ENCODE results near the gene PRKCE. TPM values are rescaled to one million over a fixed set of nuclear protein-coding genes. Genes with fewer than 3 reads are reported as not detected.

Gene PRKCE
- total and polyA plus RNA-seq, 7 donors: 3.0 to 22.8 (median 16.1) TPM

- Histone ChIP-seq H3K36me3 (ENCODE audit: insufficient read depth in 1 of 2, low read depth in 1 of 2) (no peaks in the 10 kb centered on the region), H3K4me1 (no peaks in the 10 kb centered on the region), H3K27ac (no peak overlapping the region), H3K4me3 (no peak overlapping the region), H3K27me3 (ENCODE audit: insufficient read depth in 3 of 3, low read length in 2 of 3) (no peaks in the 10 kb centered on the region), H3K9me3 (no peaks in the 10 kb centered on the region)
- TF ChIP-seq CTCF (IDR thresholded peaks at IDR 0.05): no peak
- DNase-seq (no peak), ATAC-seq (no peak)
- WGBS, 3 donors: 95 to 96% (median 95%) methylated on average over 11 of the region's 11 CpGs
- intact Hi-C loops (cut with DNase I): no loop called here
These were observed 302.0 kb downstream of the PRKCE start for GRCh38 chr2:45953376-45954027.

- H3K36me3 ChIP-seq (ENCODE audit: insufficient read depth in 1 of 2, low read depth in 1 of 2): no peaks in the 10 kb centered on the region
- TF ChIP-seq CTCF (IDR thresholded peaks at IDR 0.05): no peak
- H3K27me3 ChIP-seq (ENCODE audit: insufficient read depth in 3 of 3, low read length in 2 of 3): no peaks in the 10 kb centered on the region
- no peak for ATAC-seq
- no peak overlapping the region for H3K27ac ChIP-seq
- H3K4me3 ChIP-seq: no peak overlapping the region
- H3K4me1 ChIP-seq: no peaks in the 10 kb centered on the region
- no peak for DNase-seq
- intact Hi-C loops (cut with DNase I): no loop called here
- WGBS, 3 donors: 86 to 90% (median 86%) methylated on average over 1 of the region's 1 CpG
- H3K9me3 ChIP-seq: no peaks in the 10 kb centered on the region
These were observed 302.9 kb downstream of the PRKCE start for GRCh38 chr2:45954233-45954850.

- H3K9me3 ChIP-seq: no peaks in the 10 kb centered on the region
- H3K27ac ChIP-seq: no peak overlapping the region
- intact Hi-C loops (cut with DNase I): no loop called here
- H3K36me3 ChIP-seq (ENCODE audit: insufficient read depth in 1 of 2, low read depth in 1 of 2): no peaks in the 10 kb centered on the region
- no peaks in the 10 kb centered on the region for H3K27me3 ChIP-seq (ENCODE audit: insufficient read depth in 3 of 3, low read length in 2 of 3)
- TF ChIP-seq CTCF (IDR thresholded peaks at IDR 0.05): no peak
- peaks cover 3% of the 10 kb centered on the region for H3K4me1 ChIP-seq
- 98 to 99% (median 99%) methylated on average over 4 of the region's 4 CpGs for WGBS, 3 donors
- no peak for ATAC-seq
- no peak for DNase-seq
- H3K4me3 ChIP-seq: no peak overlapping the region
These were observed 306.2 kb downstream of the PRKCE start for GRCh38 chr2:45957533-45958227.

- intact Hi-C loops (cut with DNase I): no loop called here
- DNase-seq (no peak), ATAC-seq (no peak)
- WGBS, 3 donors: 95 to 97% (median 96%) methylated on average over 8 of the region's 8 CpGs
- Histone ChIP-seq H3K27me3 (ENCODE audit: insufficient read depth in 3 of 3, low read length in 2 of 3) (no peaks in the 10 kb centered on the region), H3K4me3 (no peak overlapping the region), H3K4me1 (peaks cover 10% of the 10 kb centered on the region), H3K9me3 (no peaks in the 10 kb centered on the region), H3K27ac (no peak overlapping the region), H3K36me3 (ENCODE audit: insufficient read depth in 1 of 2, low read depth in 1 of 2) (no peaks in the 10 kb centered on the region)
- TF ChIP-seq CTCF (IDR thresholded peaks at IDR 0.05): no peak
These were observed 308.8 kb downstream of the PRKCE start for GRCh38 chr2:45960057-45960863.

Measured in psoas muscle (tissue), 8 donors.